HepG2 (cell line): ENCODE data around the gene PRPSAP1. TPM values are rescaled to one million over a fixed set of nuclear protein-coding genes. Genes with fewer than 3 reads are reported as not detected.

Experiments
- ARID2 ChIP-seq: sonication (generic); formaldehyde crosslinking; IDR thresholded peaks from 2 replicates; pipeline ENCODE4 v1.8.1; 2022; ENCODE audit warnings: mild to moderate bottlenecking, missing genetic modification reagents, borderline replicate concordance
- CAMTA2 ChIP-seq: sonication (generic); formaldehyde crosslinking; IDR thresholded peaks from 2 replicates; pipeline ENCODE4 v1.4.0; 2020; ENCODE audit warnings: mild to moderate bottlenecking, missing genetic modification reagents, borderline replicate concordance
- GLI4 ChIP-seq: sonication (generic); formaldehyde crosslinking; IDR thresholded peaks from 2 replicates; pipeline ENCODE4 v1.5.1; 2020; ENCODE audit warnings: missing genetic modification reagents, mild to moderate bottlenecking, moderate library complexity, borderline replicate concordance
- HDAC2 ChIP-seq: sonication (generic); formaldehyde crosslinking; IDR thresholded peaks from 2 replicates; pipeline ENCODE4 v1.4.0; 2020; ENCODE audit warnings: missing genetic modification reagents
- MATR3 ChIP-seq: sonication (generic); formaldehyde crosslinking; IDR thresholded peaks from 2 replicates; pipeline ENCODE4 v1.4.0; 2020; ENCODE audit warnings: missing genetic modification reagents
- MAZ ChIP-seq, 2 experiments: sonication (generic) in 1 of 2; formaldehyde crosslinking in 1 of 2; IDR thresholded peaks; 2 replicates each; pipeline versions ENCODE4 v1.5.0 to v1.6.1; 2012 to 2020; ENCODE audit warnings: low read depth in 2 of 2, mild to moderate bottlenecking in 2 of 2, borderline replicate concordance in 1 of 2, improper control_type of control experiment in 1 of 2, low read length in 1 of 2, missing genetic modification reagents in 1 of 2, moderate library complexity in 1 of 2
- NFIB ChIP-seq: sonication (generic); formaldehyde crosslinking; IDR thresholded peaks from 2 replicates; pipeline ENCODE4 v1.9.0; 2021; ENCODE audit warnings: missing genetic modification reagents, mild to moderate bottlenecking, borderline replicate concordance
- NFYC ChIP-seq: IDR thresholded peaks from 2 replicates; pipeline ENCODE4 v1.6.1; 2016; ENCODE audit warnings: missing genetic modification reagents, missing compliant biosample characterization
- RAD21 ChIP-seq: fragments of 450-650 bp; formaldehyde crosslinking; IDR thresholded peaks from 2 replicates; pipeline ENCODE4 v1.5.0; 2020; ENCODE audit warnings: mild to moderate bottlenecking
- RFX3 ChIP-seq: IDR thresholded peaks from 2 replicates; pipeline ENCODE4 v1.6.1; 2016; ENCODE audit warnings: missing biosample characterization, missing genetic modification reagents
- ZNF30 ChIP-seq: sonication (generic); formaldehyde crosslinking; IDR thresholded peaks from 2 replicates; pipeline ENCODE4 v1.5.0; 2020; ENCODE audit warnings: mild to moderate bottlenecking, missing genetic modification reagents
- ZZZ3 ChIP-seq: sonication (generic); formaldehyde crosslinking; IDR thresholded peaks from 2 replicates; pipeline ENCODE4 v1.4.0; 2020; ENCODE audit warnings: missing genetic modification reagents, mild to moderate bottlenecking, borderline replicate concordance
- polyA plus RNA-seq, 8 experiments: library from polyadenylated mRNA; depleted of rRNA in 3 of 8; stranded (reverse) in 7 of 8; unstranded in 1 of 8; fragments of >200 nt; fragmentation: Illumina TruSeq in 4 of 8; extraction: Trizol in 4 of 8; gene quantifications; 2 replicates each; pipeline versions ENCODE4 v1.2.1 to v1.2.3, GENCODE V29; 2011 to 2016; ENCODE audit warnings: low read depth in 4 of 8, missing spikeins in 1 of 8, mixed read lengths in 1 of 8; ENCODE audit not compliant: insufficient read depth in 1 of 8
- total RNA-seq, 5 experiments: library from RNA; depleted of rRNA; stranded (reverse); fragments of >200 nt; fragmentation: Illumina TruSeq; extraction: Trizol; gene quantifications; 2 replicates each; pipeline ENCODE4 v1.2.3, GENCODE V29; 2016; ENCODE audit warnings: low read depth in 1 of 5
- TF ChIP-seq, protein P1 (sequence below): sonication (generic); formaldehyde crosslinking; conservative IDR thresholded peaks from 2 replicates; pipeline ENCODE4 v1.4.0; 2020; ENCODE audit warnings: mild to moderate bottlenecking, missing genetic modification reagents, moderate library complexity
- TF ChIP-seq, protein P2 (sequence below): sonication (generic); formaldehyde crosslinking; IDR thresholded peaks from 2 replicates; pipeline ENCODE4 v1.4.0; 2020; ENCODE audit warnings: missing genetic modification reagents
- TF ChIP-seq, protein P3 (sequence below): sonication (generic); formaldehyde crosslinking; IDR thresholded peaks from 2 replicates; pipeline ENCODE4 v1.5.0; 2020; ENCODE audit warnings: mild to moderate bottlenecking, missing genetic modification reagents
- TF ChIP-seq, protein P4 (sequence below): sonication (generic); formaldehyde crosslinking; IDR thresholded peaks from 2 replicates; pipeline ENCODE4 v1.5.0; 2020; ENCODE audit warnings: mild to moderate bottlenecking, missing genetic modification reagents, moderate library complexity
- TF ChIP-seq, protein P5 (sequence below): sonication (generic); formaldehyde crosslinking; IDR thresholded peaks from 2 replicates; pipeline ENCODE4 v1.4.0; 2020; ENCODE audit warnings: missing genetic modification reagents

PRPSAP1 gene
- total and polyA plus RNA-seq, 2 of the 13 experiments (the other 11 are each of a cell fraction or from before 2014, with no cell fraction given), result 91.1 to 314 TPM

DNA sequence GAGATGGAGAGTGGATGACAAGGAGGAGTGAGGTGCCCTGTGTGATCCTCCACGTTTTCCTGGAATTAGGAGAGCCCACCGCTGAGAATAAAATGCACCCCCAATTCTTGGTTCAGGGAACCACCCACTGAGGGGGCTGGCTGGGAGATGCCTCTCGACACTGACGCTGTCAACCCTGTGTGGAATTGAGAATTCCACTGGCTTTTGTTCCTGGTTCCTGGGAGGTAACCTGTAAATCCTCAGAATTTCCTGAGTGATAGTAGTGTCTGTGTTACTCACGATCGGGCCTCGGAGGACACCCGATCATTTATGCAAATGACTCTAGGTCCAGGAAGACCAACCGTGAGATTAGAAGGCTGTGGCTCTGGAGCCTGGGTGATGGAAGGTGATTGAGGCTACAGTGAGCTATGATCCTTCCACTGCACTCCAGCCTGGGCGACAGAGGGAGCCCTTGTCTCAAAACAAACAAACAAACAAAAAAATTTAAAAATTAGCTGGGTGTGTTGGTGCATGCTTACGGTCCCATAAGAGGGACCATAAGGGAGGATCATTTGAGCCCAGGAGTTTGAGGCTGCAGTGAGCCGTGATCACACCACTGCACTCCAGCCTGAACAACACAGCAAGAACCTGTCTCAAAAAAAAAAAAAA lies 11.7 kb upstream of the PRPSAP1 start (continued):
- TF ChIP-seq, protein P1, sequence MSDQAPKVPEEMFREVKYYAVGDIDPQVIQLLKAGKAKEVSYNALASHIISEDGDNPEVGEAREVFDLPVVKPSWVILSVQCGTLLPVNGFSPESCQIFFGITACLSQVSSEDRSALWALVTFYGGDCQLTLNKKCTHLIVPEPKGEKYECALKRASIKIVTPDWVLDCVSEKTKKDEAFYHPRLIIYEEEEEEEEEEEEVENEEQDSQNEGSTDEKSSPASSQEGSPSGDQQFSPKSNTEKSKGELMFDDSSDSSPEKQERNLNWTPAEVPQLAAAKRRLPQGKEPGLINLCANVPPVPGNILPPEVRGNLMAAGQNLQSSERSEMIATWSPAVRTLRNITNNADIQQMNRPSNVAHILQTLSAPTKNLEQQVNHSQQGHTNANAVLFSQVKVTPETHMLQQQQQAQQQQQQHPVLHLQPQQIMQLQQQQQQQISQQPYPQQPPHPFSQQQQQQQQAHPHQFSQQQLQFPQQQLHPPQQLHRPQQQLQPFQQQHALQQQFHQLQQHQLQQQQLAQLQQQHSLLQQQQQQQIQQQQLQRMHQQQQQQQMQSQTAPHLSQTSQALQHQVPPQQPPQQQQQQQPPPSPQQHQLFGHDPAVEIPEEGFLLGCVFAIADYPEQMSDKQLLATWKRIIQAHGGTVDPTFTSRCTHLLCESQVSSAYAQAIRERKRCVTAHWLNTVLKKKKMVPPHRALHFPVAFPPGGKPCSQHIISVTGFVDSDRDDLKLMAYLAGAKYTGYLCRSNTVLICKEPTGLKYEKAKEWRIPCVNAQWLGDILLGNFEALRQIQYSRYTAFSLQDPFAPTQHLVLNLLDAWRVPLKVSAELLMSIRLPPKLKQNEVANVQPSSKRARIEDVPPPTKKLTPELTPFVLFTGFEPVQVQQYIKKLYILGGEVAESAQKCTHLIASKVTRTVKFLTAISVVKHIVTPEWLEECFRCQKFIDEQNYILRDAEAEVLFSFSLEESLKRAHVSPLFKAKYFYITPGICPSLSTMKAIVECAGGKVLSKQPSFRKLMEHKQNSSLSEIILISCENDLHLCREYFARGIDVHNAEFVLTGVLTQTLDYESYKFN (CRISPR knock-in tag), result no peak
- TF ChIP-seq GLI4, result no peak
- no peak for TF ChIP-seq RFX3
- TF ChIP-seq, protein P2, sequence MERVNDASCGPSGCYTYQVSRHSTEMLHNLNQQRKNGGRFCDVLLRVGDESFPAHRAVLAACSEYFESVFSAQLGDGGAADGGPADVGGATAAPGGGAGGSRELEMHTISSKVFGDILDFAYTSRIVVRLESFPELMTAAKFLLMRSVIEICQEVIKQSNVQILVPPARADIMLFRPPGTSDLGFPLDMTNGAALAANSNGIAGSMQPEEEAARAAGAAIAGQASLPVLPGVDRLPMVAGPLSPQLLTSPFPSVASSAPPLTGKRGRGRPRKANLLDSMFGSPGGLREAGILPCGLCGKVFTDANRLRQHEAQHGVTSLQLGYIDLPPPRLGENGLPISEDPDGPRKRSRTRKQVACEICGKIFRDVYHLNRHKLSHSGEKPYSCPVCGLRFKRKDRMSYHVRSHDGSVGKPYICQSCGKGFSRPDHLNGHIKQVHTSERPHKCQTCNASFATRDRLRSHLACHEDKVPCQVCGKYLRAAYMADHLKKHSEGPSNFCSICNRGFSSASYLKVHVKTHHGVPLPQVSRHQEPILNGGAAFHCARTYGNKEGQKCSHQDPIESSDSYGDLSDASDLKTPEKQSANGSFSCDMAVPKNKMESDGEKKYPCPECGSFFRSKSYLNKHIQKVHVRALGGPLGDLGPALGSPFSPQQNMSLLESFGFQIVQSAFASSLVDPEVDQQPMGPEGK (CRISPR knock-in tag), result 0 out of 2 replicates have a peak, but pooled peaks have one; percentile 14
- TF ChIP-seq CAMTA2 (CRISPR knock-in tag), result no peak
- TF ChIP-seq, protein P3, sequence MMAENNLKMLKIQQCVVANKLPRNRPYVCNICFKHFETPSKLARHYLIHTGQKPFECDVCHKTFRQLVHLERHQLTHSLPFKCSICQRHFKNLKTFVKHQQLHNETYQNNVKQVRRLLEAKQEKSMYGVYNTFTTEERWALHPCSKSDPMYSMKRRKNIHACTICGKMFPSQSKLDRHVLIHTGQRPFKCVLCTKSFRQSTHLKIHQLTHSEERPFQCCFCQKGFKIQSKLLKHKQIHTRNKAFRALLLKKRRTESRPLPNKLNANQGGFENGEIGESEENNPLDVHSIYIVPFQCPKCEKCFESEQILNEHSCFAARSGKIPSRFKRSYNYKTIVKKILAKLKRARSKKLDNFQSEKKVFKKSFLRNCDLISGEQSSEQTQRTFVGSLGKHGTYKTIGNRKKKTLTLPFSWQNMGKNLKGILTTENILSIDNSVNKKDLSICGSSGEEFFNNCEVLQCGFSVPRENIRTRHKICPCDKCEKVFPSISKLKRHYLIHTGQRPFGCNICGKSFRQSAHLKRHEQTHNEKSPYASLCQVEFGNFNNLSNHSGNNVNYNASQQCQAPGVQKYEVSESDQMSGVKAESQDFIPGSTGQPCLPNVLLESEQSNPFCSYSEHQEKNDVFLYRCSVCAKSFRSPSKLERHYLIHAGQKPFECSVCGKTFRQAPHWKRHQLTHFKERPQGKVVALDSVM (CRISPR knock-in tag), result no peak
- no peak for TF ChIP-seq NFYC (CRISPR knock-in tag)
- TF ChIP-seq NFIB (CRISPR knock-in tag), result no peak
- TF ChIP-seq ZZZ3 (CRISPR knock-in tag), result no peak
- TF ChIP-seq, protein P4, sequence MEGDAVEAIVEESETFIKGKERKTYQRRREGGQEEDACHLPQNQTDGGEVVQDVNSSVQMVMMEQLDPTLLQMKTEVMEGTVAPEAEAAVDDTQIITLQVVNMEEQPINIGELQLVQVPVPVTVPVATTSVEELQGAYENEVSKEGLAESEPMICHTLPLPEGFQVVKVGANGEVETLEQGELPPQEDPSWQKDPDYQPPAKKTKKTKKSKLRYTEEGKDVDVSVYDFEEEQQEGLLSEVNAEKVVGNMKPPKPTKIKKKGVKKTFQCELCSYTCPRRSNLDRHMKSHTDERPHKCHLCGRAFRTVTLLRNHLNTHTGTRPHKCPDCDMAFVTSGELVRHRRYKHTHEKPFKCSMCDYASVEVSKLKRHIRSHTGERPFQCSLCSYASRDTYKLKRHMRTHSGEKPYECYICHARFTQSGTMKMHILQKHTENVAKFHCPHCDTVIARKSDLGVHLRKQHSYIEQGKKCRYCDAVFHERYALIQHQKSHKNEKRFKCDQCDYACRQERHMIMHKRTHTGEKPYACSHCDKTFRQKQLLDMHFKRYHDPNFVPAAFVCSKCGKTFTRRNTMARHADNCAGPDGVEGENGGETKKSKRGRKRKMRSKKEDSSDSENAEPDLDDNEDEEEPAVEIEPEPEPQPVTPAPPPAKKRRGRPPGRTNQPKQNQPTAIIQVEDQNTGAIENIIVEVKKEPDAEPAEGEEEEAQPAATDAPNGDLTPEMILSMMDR (CRISPR knock-in tag), result peak; percentile 60
- TF ChIP-seq RAD21 (CRISPR knock-in tag), result peak; percentile 37; the same call in 1 of the 2 replicates
- TF ChIP-seq ARID2 (CRISPR knock-in tag), result peak; percentile 67; the same call in 1 of the 2 replicates
- peak; percentile 9; the same call in 1 of the 2 replicates for TF ChIP-seq HDAC2 (CRISPR knock-in tag)
- no peak for TF ChIP-seq MATR3
- TF ChIP-seq, protein P5, sequence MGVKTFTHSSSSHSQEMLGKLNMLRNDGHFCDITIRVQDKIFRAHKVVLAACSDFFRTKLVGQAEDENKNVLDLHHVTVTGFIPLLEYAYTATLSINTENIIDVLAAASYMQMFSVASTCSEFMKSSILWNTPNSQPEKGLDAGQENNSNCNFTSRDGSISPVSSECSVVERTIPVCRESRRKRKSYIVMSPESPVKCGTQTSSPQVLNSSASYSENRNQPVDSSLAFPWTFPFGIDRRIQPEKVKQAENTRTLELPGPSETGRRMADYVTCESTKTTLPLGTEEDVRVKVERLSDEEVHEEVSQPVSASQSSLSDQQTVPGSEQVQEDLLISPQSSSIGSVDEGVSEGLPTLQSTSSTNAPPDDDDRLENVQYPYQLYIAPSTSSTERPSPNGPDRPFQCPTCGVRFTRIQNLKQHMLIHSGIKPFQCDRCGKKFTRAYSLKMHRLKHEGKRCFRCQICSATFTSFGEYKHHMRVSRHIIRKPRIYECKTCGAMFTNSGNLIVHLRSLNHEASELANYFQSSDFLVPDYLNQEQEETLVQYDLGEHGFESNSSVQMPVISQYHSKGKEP (CRISPR knock-in tag), result no peak
- TF ChIP-seq MAZ (IDR thresholded peaks at IDR 0.05; ENCODE audit: borderline replicate concordance, low read depth, low read length), result no peak
- TF ChIP-seq MAZ (CRISPR knock-in tag; IDR thresholded peaks at IDR 0.05; ENCODE audit: low read depth), result no peak
- TF ChIP-seq ZNF30 (CRISPR knock-in tag), result no peak
